Measurements from ENCODE around the gene RAB6B. TPM values are rescaled to one million over a fixed set of nuclear protein-coding genes. Genes with fewer than 3 reads are reported as not detected.

RAB6B gene
- total RNA-seq, 6 experiments from 2014 or later: 1.6 to 5.4 (median 2.1) TPM

GRCh38 chr3:133941415-133941821 lies 45.7 kb upstream of the RAB6B start:
- peaks cover 30% of the 10 kb centered on the region for H3K27me3 Mint-ChIP-seq (ENCODE audit: insufficient read depth)
- H3K4me3 Mint-ChIP-seq: no peak overlapping the region
- TF ChIP-seq, protein P1, sequence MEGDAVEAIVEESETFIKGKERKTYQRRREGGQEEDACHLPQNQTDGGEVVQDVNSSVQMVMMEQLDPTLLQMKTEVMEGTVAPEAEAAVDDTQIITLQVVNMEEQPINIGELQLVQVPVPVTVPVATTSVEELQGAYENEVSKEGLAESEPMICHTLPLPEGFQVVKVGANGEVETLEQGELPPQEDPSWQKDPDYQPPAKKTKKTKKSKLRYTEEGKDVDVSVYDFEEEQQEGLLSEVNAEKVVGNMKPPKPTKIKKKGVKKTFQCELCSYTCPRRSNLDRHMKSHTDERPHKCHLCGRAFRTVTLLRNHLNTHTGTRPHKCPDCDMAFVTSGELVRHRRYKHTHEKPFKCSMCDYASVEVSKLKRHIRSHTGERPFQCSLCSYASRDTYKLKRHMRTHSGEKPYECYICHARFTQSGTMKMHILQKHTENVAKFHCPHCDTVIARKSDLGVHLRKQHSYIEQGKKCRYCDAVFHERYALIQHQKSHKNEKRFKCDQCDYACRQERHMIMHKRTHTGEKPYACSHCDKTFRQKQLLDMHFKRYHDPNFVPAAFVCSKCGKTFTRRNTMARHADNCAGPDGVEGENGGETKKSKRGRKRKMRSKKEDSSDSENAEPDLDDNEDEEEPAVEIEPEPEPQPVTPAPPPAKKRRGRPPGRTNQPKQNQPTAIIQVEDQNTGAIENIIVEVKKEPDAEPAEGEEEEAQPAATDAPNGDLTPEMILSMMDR (IDR thresholded peaks at IDR 0.05): no peak
- DNase-seq: no peak
- H3K27ac Mint-ChIP-seq: no peak overlapping the region
- H3K9me3 Mint-ChIP-seq: no peaks in the 10 kb centered on the region
- H3K36me3 Mint-ChIP-seq (ENCODE audit: low read depth): no peaks in the 10 kb centered on the region; the same call in 1 of the 2 replicates
- H3K4me1 Mint-ChIP-seq (ENCODE audit: low read depth): peaks cover 53% of the 10 kb centered on the region

DNA sequence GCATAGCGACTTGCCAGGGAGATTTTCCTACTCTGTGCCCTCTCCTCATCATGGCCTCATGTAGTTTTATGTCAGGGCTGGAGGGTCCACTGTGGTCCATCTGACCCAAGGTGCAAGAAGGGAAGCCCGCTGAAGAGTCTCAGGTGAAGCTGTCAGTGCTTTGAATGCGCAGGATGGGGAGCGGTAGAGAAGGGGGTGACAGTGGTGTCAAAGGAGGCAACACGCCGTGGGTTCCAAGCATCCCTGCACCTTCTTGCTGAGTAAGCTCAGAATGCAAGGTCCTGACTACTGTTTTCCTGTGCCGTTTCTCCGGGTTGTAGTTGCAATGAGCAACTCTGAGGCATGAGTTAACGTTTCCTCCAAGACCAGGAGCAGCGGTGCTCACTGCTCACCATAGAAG lies 44.9 kb upstream of the RAB6B start:
- H3K36me3 Mint-ChIP-seq (ENCODE audit: low read depth): no peaks in the 10 kb centered on the region; the same call in 1 of the 2 replicates
- TF ChIP-seq, protein P1 (IDR thresholded peaks at IDR 0.05): no peak
- no peaks in the 10 kb centered on the region for H3K9me3 Mint-ChIP-seq
- DNase-seq: no peak
- H3K4me3 Mint-ChIP-seq: no peak overlapping the region
- no peak overlapping the region for H3K27ac Mint-ChIP-seq
- peaks cover 31% of the 10 kb centered on the region for H3K27me3 Mint-ChIP-seq (ENCODE audit: insufficient read depth)
- peaks cover 52% of the 10 kb centered on the region for H3K4me1 Mint-ChIP-seq (ENCODE audit: low read depth)

DNA sequence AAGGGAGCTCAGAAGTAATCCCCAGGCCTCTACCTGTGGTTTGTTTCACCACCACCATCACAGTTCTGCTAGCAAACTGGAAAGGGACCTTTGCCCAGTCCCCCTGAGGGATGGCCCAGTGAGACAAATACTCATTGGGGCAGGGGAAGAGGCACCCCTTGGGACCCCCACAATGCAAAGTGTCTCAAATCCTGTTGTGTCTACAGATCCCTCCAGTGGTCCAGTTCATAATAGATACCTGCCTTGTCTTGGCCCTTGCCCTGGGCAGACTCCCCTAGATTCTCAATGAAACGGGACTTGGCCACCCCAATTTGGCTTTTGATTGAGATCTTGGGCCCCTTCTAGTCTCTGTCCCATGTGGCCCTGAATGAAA lies 43.8 kb upstream of the RAB6B start:
- Mint-ChIP-seq H3K4me1 (ENCODE audit: low read depth) (peaks cover 41% of the 10 kb centered on the region), H3K4me3 (no peak overlapping the region), H3K9me3 (no peaks in the 10 kb centered on the region), H3K27ac (no peak overlapping the region), H3K36me3 (ENCODE audit: low read depth) (no peaks in the 10 kb centered on the region; the same call in 1 of the 2 replicates), H3K27me3 (ENCODE audit: insufficient read depth) (peaks cover 35% of the 10 kb centered on the region)
- TF ChIP-seq, protein P1 (IDR thresholded peaks at IDR 0.05): no peak
- no peak for DNase-seq

DNA sequence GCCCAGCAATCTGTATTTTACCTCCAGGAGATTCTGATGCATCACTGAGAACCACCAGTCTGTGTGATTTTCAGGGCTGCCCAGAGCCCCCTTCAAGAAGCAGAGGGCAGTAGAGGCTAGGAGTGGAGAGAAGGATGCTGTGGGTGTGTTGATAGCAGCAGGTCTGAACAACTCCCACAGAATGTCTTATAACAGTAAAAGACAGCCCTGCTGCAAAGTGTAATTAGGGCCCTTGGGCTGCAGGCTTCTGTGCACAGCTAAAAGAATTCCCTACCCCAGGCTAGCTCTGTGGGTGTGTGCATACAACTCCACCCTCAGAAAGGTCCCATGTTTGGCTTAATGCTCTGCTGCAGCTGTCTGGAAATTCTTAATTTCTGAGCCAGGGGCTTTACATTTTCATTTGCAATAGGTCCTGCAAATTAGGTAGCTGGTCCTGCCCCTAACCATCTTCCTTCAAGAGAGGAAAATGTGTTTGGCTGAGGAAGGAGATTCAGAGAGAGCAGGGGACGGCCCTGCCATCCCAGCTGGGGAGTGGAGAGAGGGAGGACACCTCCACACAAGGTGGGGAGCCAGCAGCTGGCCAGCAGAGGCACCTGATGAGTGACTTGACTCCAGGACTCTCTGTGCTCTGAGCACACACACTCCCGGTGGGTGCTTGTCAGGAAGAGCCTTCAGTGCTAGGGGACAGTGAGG lies 43.2 kb upstream of the RAB6B start:
- peaks cover 37% of the 10 kb centered on the region for H3K27me3 Mint-ChIP-seq (ENCODE audit: insufficient read depth)
- DNase-seq: no peak
- no peak overlapping the region for H3K4me3 Mint-ChIP-seq
- TF ChIP-seq, protein P1 (IDR thresholded peaks at IDR 0.05): peak; percentile 10; the same call in 1 of the 2 replicates
- no peaks in the 10 kb centered on the region; the same call in 1 of the 2 replicates for H3K36me3 Mint-ChIP-seq (ENCODE audit: low read depth)
- peaks cover 35% of the 10 kb centered on the region for H3K4me1 Mint-ChIP-seq (ENCODE audit: low read depth)
- H3K27ac Mint-ChIP-seq: no peak overlapping the region
- H3K9me3 Mint-ChIP-seq: no peaks in the 10 kb centered on the region

- Mint-ChIP-seq H3K4me1 (ENCODE audit: low read depth) (peaks cover 26% of the 10 kb centered on the region), H3K27ac (0 out of 2 replicates have a peak overlapping the region, but pooled peaks have one; percentile 29), H3K36me3 (ENCODE audit: low read depth) (no peaks in the 10 kb centered on the region; the same call in 1 of the 2 replicates), H3K4me3 (no peak overlapping the region), H3K9me3 (no peaks in the 10 kb centered on the region), H3K27me3 (ENCODE audit: insufficient read depth) (peaks cover 37% of the 10 kb centered on the region)
- TF ChIP-seq, protein P1 (IDR thresholded peaks at IDR 0.05): no peak; the same call in 1 of the 2 replicates
- DNase-seq: peak; percentile 55
Observed at GRCh38 chr3:133937756-133938601, 42.3 kb upstream of the RAB6B start.

Measured in HFFc6 (cell line).